ENCODE data around the gene TTLL6.

DNA sequence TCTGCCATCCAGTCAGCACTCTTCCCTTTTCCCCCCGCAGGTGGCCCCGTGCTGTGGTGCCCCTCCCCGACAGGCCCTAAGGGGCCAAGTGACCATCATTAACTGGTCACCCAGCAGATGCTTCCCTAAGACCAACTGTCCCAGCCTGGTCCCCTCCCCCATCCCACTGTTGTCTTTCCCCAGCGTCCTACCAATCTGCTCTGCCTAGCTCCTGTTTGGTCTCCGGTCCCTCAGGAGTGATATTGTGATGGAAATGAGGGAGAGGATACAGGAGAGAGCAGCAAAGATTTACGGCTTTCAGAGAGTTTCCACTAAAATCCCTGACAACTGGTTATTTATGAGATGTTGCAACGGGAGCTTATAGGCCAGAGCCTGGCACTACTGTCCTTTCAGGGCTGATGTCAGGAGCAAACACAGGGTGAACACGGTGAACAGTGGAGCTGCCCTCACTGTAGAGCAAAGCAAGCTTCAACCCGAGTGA is 1.4 kb upstream of the TTLL6 start:
- TF ChIP-seq, protein P1, sequence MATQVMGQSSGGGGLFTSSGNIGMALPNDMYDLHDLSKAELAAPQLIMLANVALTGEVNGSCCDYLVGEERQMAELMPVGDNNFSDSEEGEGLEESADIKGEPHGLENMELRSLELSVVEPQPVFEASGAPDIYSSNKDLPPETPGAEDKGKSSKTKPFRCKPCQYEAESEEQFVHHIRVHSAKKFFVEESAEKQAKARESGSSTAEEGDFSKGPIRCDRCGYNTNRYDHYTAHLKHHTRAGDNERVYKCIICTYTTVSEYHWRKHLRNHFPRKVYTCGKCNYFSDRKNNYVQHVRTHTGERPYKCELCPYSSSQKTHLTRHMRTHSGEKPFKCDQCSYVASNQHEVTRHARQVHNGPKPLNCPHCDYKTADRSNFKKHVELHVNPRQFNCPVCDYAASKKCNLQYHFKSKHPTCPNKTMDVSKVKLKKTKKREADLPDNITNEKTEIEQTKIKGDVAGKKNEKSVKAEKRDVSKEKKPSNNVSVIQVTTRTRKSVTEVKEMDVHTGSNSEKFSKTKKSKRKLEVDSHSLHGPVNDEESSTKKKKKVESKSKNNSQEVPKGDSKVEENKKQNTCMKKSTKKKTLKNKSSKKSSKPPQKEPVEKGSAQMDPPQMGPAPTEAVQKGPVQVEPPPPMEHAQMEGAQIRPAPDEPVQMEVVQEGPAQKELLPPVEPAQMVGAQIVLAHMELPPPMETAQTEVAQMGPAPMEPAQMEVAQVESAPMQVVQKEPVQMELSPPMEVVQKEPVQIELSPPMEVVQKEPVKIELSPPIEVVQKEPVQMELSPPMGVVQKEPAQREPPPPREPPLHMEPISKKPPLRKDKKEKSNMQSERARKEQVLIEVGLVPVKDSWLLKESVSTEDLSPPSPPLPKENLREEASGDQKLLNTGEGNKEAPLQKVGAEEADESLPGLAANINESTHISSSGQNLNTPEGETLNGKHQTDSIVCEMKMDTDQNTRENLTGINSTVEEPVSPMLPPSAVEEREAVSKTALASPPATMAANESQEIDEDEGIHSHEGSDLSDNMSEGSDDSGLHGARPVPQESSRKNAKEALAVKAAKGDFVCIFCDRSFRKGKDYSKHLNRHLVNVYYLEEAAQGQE (IDR thresholded peaks at IDR 0.05; ENCODE audit: insufficient replicate concordance, low read depth) = no peak
- TF ChIP-seq, protein P2, sequence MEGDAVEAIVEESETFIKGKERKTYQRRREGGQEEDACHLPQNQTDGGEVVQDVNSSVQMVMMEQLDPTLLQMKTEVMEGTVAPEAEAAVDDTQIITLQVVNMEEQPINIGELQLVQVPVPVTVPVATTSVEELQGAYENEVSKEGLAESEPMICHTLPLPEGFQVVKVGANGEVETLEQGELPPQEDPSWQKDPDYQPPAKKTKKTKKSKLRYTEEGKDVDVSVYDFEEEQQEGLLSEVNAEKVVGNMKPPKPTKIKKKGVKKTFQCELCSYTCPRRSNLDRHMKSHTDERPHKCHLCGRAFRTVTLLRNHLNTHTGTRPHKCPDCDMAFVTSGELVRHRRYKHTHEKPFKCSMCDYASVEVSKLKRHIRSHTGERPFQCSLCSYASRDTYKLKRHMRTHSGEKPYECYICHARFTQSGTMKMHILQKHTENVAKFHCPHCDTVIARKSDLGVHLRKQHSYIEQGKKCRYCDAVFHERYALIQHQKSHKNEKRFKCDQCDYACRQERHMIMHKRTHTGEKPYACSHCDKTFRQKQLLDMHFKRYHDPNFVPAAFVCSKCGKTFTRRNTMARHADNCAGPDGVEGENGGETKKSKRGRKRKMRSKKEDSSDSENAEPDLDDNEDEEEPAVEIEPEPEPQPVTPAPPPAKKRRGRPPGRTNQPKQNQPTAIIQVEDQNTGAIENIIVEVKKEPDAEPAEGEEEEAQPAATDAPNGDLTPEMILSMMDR (IDR thresholded peaks at IDR 0.05; ENCODE audit: insufficient read depth, low read length) = no peak
- TF ChIP-seq GABPA (IDR thresholded peaks at IDR 0.05; ENCODE audit: low read depth) = no peak
- TF ChIP-seq POLR2AphosphoS5 (IDR thresholded peaks at IDR 0.05; ENCODE audit: low read depth) = no peak
- no peak for TF ChIP-seq SPI1 (IDR thresholded peaks at IDR 0.05; ENCODE audit: borderline replicate concordance, low read depth)

Measured in HL-60 (cell line).